ENCODE results near the gene STARD5.
A peak's percentile ranks its signal among the peaks of the same experiment; 100 is the strongest.

The STARD5 gene, protein sequence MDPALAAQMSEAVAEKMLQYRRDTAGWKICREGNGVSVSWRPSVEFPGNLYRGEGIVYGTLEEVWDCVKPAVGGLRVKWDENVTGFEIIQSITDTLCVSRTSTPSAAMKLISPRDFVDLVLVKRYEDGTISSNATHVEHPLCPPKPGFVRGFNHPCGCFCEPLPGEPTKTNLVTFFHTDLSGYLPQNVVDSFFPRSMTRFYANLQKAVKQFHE

DNA sequence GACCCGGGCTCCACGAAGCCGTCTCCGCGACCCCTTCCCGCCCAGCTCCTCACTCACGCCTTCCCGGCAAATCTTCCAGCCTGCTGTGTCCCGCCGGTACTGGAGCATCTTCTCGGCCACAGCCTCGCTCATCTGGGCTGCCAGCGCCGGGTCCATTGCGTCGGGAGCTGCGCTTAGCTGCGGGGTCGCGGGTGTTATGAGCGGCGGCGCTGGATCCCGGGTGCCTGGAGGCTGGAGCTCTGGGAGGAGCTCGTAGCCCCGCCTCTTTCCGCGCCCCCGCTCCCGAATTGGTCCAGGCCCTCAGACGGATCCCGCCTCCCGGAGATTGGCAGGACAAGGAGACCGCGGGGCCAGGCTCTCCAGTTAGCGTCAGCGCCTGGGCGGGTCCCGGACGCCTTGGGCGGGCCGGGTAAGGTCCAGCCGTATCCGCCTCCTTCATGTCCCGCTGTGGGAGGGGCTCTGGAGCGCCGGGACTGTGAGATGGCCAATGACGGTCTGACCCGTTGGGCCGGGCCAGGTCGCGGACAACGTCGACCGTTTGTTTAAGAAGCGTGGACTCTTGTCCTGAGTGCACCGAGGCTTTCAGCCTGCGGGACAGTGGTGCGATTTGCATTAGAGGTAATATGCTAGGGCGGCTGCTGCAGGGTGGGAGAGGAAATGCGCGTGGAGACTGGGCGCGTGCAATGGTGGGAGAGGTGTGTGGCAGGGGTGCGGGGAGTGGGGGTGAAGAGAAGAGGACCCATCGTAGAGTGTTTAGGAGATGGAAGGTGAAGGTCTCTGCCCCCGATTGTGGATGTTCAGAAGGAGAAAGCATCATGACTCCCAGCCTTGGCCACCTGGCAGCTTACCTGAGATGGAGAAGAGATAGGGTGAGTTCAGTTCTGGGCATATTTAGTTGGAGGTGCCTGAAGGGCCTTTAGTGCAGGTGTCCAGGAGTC lies at the start of gene STARD5:
Gene STARD5, minus strand, starts transcription at position 198 of the 938 bp plus-strand sequence. Its CDS starts 42 bp downstream, at position 156.
- TF ChIP-seq, protein P1, sequence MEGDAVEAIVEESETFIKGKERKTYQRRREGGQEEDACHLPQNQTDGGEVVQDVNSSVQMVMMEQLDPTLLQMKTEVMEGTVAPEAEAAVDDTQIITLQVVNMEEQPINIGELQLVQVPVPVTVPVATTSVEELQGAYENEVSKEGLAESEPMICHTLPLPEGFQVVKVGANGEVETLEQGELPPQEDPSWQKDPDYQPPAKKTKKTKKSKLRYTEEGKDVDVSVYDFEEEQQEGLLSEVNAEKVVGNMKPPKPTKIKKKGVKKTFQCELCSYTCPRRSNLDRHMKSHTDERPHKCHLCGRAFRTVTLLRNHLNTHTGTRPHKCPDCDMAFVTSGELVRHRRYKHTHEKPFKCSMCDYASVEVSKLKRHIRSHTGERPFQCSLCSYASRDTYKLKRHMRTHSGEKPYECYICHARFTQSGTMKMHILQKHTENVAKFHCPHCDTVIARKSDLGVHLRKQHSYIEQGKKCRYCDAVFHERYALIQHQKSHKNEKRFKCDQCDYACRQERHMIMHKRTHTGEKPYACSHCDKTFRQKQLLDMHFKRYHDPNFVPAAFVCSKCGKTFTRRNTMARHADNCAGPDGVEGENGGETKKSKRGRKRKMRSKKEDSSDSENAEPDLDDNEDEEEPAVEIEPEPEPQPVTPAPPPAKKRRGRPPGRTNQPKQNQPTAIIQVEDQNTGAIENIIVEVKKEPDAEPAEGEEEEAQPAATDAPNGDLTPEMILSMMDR (IDR thresholded peaks at IDR 0.05; ENCODE audit: borderline replicate concordance, insufficient read depth, low read depth, low read length), result no peak
- peak within 1 kb of the TSS; percentile 86 for H3K4me3 ChIP-seq (ENCODE audit: low read depth, low read length)

DNA sequence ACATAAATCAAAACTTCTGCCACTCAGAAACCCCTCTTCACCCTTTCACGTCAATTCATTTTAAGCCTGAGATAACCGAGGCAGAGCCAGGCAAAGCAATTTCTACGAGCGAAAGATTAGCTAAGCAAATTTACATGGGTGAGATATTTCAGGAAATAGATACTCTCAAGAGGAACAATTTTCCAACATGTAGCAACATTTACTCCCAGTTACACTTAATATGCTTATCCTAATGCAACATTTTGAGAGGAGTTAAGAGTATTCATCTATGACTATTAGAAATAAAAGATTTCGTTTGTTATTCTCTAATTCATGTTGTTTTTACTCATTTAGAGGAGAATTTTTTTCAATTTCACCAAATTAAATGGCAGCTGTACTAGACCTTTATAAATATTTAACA lies 49.2 kb upstream of the STARD5 start:
- TF ChIP-seq, protein P1 (IDR thresholded peaks at IDR 0.05; ENCODE audit: borderline replicate concordance, insufficient read depth, low read depth, low read length), result no peak
- H3K4me3 ChIP-seq (ENCODE audit: low read depth, low read length), result no peak overlapping the region

DNA sequence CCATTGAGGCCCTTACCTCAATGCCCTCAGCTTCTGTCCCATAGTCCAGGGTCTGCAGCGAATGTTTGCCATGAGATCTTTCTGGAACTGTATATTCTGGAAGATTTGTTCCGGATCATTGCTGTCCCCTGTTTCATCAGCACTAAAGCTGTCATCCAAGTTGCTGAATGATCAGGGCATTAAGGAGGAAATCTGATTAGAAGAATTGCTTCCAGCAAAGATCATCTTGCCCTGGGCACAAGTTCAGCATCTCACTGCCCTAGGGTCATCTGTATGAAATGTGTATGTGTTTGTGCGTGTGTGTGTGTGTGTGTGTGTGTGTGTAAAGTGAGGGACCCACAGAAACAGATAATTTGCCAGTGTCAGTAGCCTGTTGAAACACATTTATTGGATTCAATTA lies 48.6 kb upstream of the STARD5 start:
- TF ChIP-seq, protein P1 (IDR thresholded peaks at IDR 0.05; ENCODE audit: borderline replicate concordance, insufficient read depth, low read depth, low read length), result no peak
- H3K4me3 ChIP-seq (ENCODE audit: low read depth, low read length), result no peak overlapping the region

DNA sequence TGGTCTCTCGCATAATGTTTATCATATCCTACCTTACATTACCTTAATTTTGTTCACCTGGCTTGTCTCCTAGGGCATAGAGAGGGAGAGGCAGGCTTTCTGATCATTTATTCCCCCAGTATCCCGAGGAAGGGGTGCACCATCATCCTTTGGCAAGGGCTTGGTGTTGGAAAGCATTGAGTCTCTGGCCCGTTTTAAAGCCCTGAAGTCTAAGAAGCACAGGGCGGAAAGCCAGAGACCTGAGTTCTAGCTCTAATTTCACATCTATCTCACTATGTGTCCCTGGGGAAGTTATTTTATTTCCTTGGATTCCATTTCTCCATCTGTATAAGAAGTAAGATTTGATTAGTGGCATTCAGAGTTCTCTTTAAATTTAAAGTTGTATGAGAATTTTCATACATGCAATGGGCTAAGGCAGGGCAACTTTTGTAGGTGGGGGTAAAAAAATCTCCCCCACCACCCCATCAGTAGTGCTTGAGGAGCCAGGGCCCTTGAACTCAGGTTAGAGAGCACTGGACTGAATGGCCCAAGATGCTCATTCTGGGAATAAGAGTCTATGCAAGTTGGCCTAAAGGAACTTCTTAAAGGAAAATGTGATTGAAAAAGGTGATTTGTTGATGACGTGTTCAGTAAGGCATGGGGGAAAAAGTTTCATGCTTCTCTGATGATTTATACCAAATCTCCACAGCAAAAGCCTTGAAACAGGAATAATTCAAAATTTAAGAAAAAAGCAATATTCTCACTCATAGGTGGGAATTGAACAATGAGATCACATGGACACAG lies 40.0 kb upstream of the STARD5 start:
- TF ChIP-seq, protein P1 (IDR thresholded peaks at IDR 0.05; ENCODE audit: borderline replicate concordance, insufficient read depth, low read depth, low read length), result no peak
- no peak overlapping the region for H3K4me3 ChIP-seq (ENCODE audit: low read depth, low read length)

DNA sequence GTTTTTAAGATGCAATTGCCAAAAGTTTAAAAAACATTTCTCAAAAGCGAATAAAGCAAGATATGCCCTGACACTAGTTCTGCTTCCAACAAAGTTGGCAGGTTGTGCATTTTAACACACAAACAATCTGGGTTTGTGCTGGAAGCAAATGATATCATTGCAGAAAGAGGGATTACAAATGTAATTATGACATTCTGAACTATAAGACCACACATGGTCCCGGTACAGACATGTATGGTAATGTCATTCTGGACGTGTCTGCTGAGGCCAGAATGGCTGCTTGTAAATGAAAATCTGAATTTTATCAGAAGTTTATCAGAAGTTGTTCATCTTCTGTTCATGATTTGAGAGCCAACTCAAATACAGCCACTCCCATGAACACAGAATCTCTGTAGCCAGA lies 39.3 kb upstream of the STARD5 start:
- TF ChIP-seq, protein P1 (IDR thresholded peaks at IDR 0.05; ENCODE audit: borderline replicate concordance, insufficient read depth, low read depth, low read length), result no peak
- no peak overlapping the region for H3K4me3 ChIP-seq (ENCODE audit: low read depth, low read length)

DNA sequence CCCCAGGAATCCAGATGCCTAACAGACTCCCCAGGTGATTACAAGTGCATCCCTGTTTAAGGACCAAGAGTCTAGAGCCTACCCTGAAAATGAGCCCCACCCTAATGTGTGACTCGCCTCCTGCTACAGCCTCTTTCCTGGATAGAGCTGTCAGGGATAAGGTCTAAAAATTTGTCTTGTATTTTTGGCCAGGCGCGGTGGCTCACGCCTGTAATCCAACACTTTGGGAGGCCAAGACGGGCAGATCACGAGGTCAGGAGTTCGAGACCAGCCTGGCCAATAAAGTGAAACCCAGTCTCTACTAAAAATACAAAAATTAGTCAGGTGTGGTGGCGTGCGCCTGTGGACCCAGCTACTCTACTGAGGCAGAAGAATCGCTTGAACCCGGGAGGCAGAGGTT lies 38.8 kb upstream of the STARD5 start:
- TF ChIP-seq, protein P1 (IDR thresholded peaks at IDR 0.05; ENCODE audit: borderline replicate concordance, insufficient read depth, low read depth, low read length), result no peak

More for the DNA sequence above, 38.8 kb upstream of the STARD5 start:
- H3K4me3 ChIP-seq (ENCODE audit: low read depth, low read length), result no peak overlapping the region

Data from GM12875 (cell line).